ENCODE data around the gene GARIN5A.
"Not testable (repeated sequence)": the region's sequence is repeated elsewhere in the genome, so short reads cannot be mapped to it uniquely, and the experiment has no call there.

The GARIN5A gene

GRCh38 chr19:50464348-50464747 lies 12.3 kb downstream of the GARIN5A start:
- DNase-seq (ENCODE audit: low spot score), result no peak

GRCh38 chr19:50462970-50463369 lies 13.7 kb downstream of the GARIN5A start:
- no peak for DNase-seq (ENCODE audit: low spot score)

- DNase-seq (ENCODE audit: low spot score), result peak; percentile 95
These were observed 15.4 kb downstream of the GARIN5A start for GRCh38 chr19:50461066-50461875.

- DNase-seq (ENCODE audit: low spot score), result peak; percentile 67
These were observed 16.4 kb downstream of the GARIN5A start for GRCh38 chr19:50460161-50460765.

GRCh38 chr19:50459638-50460037 lies 17.0 kb downstream of the GARIN5A start:
- no peak for DNase-seq (ENCODE audit: low spot score)

- no peak for DNase-seq (ENCODE audit: low spot score)
These were observed 17.6 kb downstream of the GARIN5A start for GRCh38 chr19:50459067-50459456.

- no peak for DNase-seq (ENCODE audit: low spot score)
These were observed 18.1 kb downstream of the GARIN5A start for GRCh38 chr19:50458396-50459066.

GRCh38 chr19:50457300-50457699 lies 19.3 kb downstream of the GARIN5A start:
- DNase-seq (ENCODE audit: low spot score), result no peak

- DNase-seq (ENCODE audit: low spot score), result no peak
These were observed 20.7 kb downstream of the GARIN5A start for GRCh38 chr19:50455992-50456391.

GRCh38 chr19:50453243-50453642 lies 23.4 kb downstream of the GARIN5A start:
- DNase-seq (ENCODE audit: low spot score), result no peak

GRCh38 chr19:50451223-50451534 lies 25.5 kb downstream of the GARIN5A start:
- DNase-seq (ENCODE audit: low spot score), result no peak

- no peak for DNase-seq (ENCODE audit: low spot score)
These were observed 26.1 kb downstream of the GARIN5A start for GRCh38 chr19:50450369-50451222.

GRCh38 chr19:50449236-50449899 lies 27.3 kb downstream of the GARIN5A start:
- no peak for DNase-seq (ENCODE audit: low spot score)

GRCh38 chr19:50447750-50448149 lies 28.9 kb downstream of the GARIN5A start:
- DNase-seq (ENCODE audit: low spot score), result no peak

- DNase-seq (ENCODE audit: low spot score), result no peak
These were observed 29.6 kb downstream of the GARIN5A start for GRCh38 chr19:50447053-50447452.

GRCh38 chr19:50444059-50444458 lies 32.6 kb downstream of the GARIN5A start:
- DNase-seq (ENCODE audit: low spot score), result no peak

- not testable (repeated sequence) for DNase-seq (ENCODE audit: low spot score)
These were observed 37.5 kb downstream of the GARIN5A start for GRCh38 chr19:50439130-50439529.

- no peak for DNase-seq (ENCODE audit: low spot score)
These were observed 38.7 kb downstream of the GARIN5A start for GRCh38 chr19:50437862-50438449.

- no peak for DNase-seq (ENCODE audit: low spot score)
These were observed 41.0 kb downstream of the GARIN5A start for GRCh38 chr19:50435627-50436026.

GRCh38 chr19:50435221-50435620 lies 41.4 kb downstream of the GARIN5A start:
- DNase-seq (ENCODE audit: low spot score), result no peak

- DNase-seq (ENCODE audit: low spot score), result no peak
These were observed 42.1 kb downstream of the GARIN5A start for GRCh38 chr19:50434525-50434924.

Data from HuH-7.5 (cell line).